ENCODE measurements around the gene L3MBTL4. TPM values are rescaled to one million over a fixed set of nuclear protein-coding genes. Genes with fewer than 3 reads are reported as not detected.

The L3MBTL4 gene
- total RNA-seq, 2 experiments from 2014 or later = not detected

GRCh38 chr18:6255116-6255705 lies 159.5 kb downstream of the L3MBTL4 start:
- Histone ChIP-seq H3K9me2 (ENCODE audit: insufficient read depth, low read length) (no peaks in the 10 kb centered on the region), H3K4me1 (ENCODE audit: insufficient read depth, low read length, poor library complexity, severe bottlenecking) (no peaks in the 10 kb centered on the region), H2AFZ (ENCODE audit: low read length) (no peak overlapping the region), H3K36me3 (ENCODE audit: insufficient read depth, low read length) (no peaks in the 10 kb centered on the region), H3K4me2 (ENCODE audit: low read length) (no peak overlapping the region), H3K4me3 (ENCODE audit: low read depth, low read length, poor library complexity, severe bottlenecking) (no peak overlapping the region), H3K79me2 (ENCODE audit: insufficient read depth, low read depth, low read length) (no peaks in the 10 kb centered on the region), H4K20me1 (ENCODE audit: insufficient read depth, low read length) (no peaks in the 10 kb centered on the region), H3K27ac (ENCODE audit: low read depth, low read length, poor library complexity, severe bottlenecking) (no peak overlapping the region), H3K9me3 (ENCODE audit: low read length) (no peaks in the 10 kb centered on the region)
- no peak for TF ChIP-seq EZH2phosphoT487 (IDR thresholded peaks at IDR 0.05; ENCODE audit: borderline replicate concordance, low read depth, low read length)
- TF ChIP-seq CTCF (conservative IDR thresholded peaks at IDR 0.05; ENCODE audit: low read length) = no peak
- POLR2A ChIA-PET = interaction anchor here (1.1 kb wide), 1 partner anchor 9 kb away, joined by 5 read pairs; no protein-coding TSS in a partner anchor
- no peak for DNase-seq (ENCODE audit: low spot score)
- no TSS peak for BruUV-seq (replicated peaks)
- CTCF ChIA-PET (ENCODE audit: unreplicated experiment) = no interaction called here
- intact Hi-C loops (cut with micrococcal nuclease; ENCODE audit: unreplicated experiment) = no loop called here

- CTCF ChIA-PET (ENCODE audit: unreplicated experiment) = no interaction called here
- H3K9me2 ChIP-seq (ENCODE audit: insufficient read depth, low read length) = no peaks in the 10 kb centered on the region
- intact Hi-C loops (cut with micrococcal nuclease; ENCODE audit: unreplicated experiment) = no loop called here
- H3K9me3 ChIP-seq (ENCODE audit: low read length) = no peaks in the 10 kb centered on the region
- TF ChIP-seq CTCF (conservative IDR thresholded peaks at IDR 0.05; ENCODE audit: low read length) (no peak), EZH2phosphoT487 (IDR thresholded peaks at IDR 0.05; ENCODE audit: borderline replicate concordance, low read depth, low read length) (no peak)
- H3K4me1 ChIP-seq (ENCODE audit: insufficient read depth, low read length, poor library complexity, severe bottlenecking) = no peaks in the 10 kb centered on the region
- no TSS peak for BruUV-seq (replicated peaks)
- no peaks in the 10 kb centered on the region for H4K20me1 ChIP-seq (ENCODE audit: insufficient read depth, low read length)
- H2AFZ ChIP-seq (ENCODE audit: low read length) = no peak overlapping the region
- H3K27ac ChIP-seq (ENCODE audit: low read depth, low read length, poor library complexity, severe bottlenecking) = no peak overlapping the region
- no peaks in the 10 kb centered on the region for H3K36me3 ChIP-seq (ENCODE audit: insufficient read depth, low read length)
- no peak for DNase-seq (ENCODE audit: low spot score)
- no peak overlapping the region for H3K4me3 ChIP-seq (ENCODE audit: low read depth, low read length, poor library complexity, severe bottlenecking)
- no peaks in the 10 kb centered on the region for H3K79me2 ChIP-seq (ENCODE audit: insufficient read depth, low read depth, low read length)
- POLR2A ChIA-PET = interaction anchor here (1.1 kb wide), 1 partner anchor 10 kb away, joined by 5 read pairs; no protein-coding TSS in a partner anchor
- H3K4me2 ChIP-seq (ENCODE audit: low read length) = no peak overlapping the region
Observed at GRCh38 chr18:6254456-6254855, 160.3 kb downstream of the L3MBTL4 start.

- H3K27ac ChIP-seq (ENCODE audit: low read depth, low read length, poor library complexity, severe bottlenecking) = no peak overlapping the region
- H3K4me1 ChIP-seq (ENCODE audit: insufficient read depth, low read length, poor library complexity, severe bottlenecking) = no peaks in the 10 kb centered on the region
- no peak overlapping the region for H3K4me3 ChIP-seq (ENCODE audit: low read depth, low read length, poor library complexity, severe bottlenecking)
- H3K9me3 ChIP-seq (ENCODE audit: low read length) = no peaks in the 10 kb centered on the region
- no peaks in the 10 kb centered on the region for H3K9me2 ChIP-seq (ENCODE audit: insufficient read depth, low read length)
- POLR2A ChIA-PET = interaction anchor here (0.7 kb wide), 1 partner anchor 150 kb away, joined by 3 read pairs; no protein-coding TSS in a partner anchor
- CTCF ChIA-PET (ENCODE audit: unreplicated experiment) = no interaction called here
- H2AFZ ChIP-seq (ENCODE audit: low read length) = no peak overlapping the region
- H4K20me1 ChIP-seq (ENCODE audit: insufficient read depth, low read length) = no peaks in the 10 kb centered on the region
- intact Hi-C loops (cut with micrococcal nuclease; ENCODE audit: unreplicated experiment) = no loop called here
- no peak for TF ChIP-seq CTCF (conservative IDR thresholded peaks at IDR 0.05; ENCODE audit: low read length)
- no peak for TF ChIP-seq EZH2phosphoT487 (IDR thresholded peaks at IDR 0.05; ENCODE audit: borderline replicate concordance, low read depth, low read length)
- no peaks in the 10 kb centered on the region for H3K36me3 ChIP-seq (ENCODE audit: insufficient read depth, low read length)
- no peaks in the 10 kb centered on the region for H3K79me2 ChIP-seq (ENCODE audit: insufficient read depth, low read depth, low read length)
- no TSS peak for BruUV-seq (replicated peaks)
- H3K4me2 ChIP-seq (ENCODE audit: low read length) = no peak overlapping the region
- no peak for DNase-seq (ENCODE audit: low spot score)
Observed at GRCh38 chr18:6251084-6251483, 163.6 kb downstream of the L3MBTL4 start.
